Glomerular endothelial cell (primary cell): ENCODE measurements around the gene GRAP. TPM values are rescaled to one million over a fixed set of nuclear protein-coding genes. Genes with fewer than 3 reads are reported as not detected.

Source experiments
- DNase-seq: peaks from one replicate; pipeline ENCODE4 v3.0.0-alpha.2; 2011; ENCODE audit warnings: low read depth, low spot score; ENCODE audit errors: extremely low read depth
- total RNA-seq: library from RNA; depleted of rRNA; stranded (reverse); fragments of >200 nt; gene quantifications from 2 replicates; pipeline ENCODE4 v1.2.3, GENCODE V29; 2015

GRAP gene
- total RNA-seq, 1 donor from 2014 or later: 87.3 TPM

DNA sequence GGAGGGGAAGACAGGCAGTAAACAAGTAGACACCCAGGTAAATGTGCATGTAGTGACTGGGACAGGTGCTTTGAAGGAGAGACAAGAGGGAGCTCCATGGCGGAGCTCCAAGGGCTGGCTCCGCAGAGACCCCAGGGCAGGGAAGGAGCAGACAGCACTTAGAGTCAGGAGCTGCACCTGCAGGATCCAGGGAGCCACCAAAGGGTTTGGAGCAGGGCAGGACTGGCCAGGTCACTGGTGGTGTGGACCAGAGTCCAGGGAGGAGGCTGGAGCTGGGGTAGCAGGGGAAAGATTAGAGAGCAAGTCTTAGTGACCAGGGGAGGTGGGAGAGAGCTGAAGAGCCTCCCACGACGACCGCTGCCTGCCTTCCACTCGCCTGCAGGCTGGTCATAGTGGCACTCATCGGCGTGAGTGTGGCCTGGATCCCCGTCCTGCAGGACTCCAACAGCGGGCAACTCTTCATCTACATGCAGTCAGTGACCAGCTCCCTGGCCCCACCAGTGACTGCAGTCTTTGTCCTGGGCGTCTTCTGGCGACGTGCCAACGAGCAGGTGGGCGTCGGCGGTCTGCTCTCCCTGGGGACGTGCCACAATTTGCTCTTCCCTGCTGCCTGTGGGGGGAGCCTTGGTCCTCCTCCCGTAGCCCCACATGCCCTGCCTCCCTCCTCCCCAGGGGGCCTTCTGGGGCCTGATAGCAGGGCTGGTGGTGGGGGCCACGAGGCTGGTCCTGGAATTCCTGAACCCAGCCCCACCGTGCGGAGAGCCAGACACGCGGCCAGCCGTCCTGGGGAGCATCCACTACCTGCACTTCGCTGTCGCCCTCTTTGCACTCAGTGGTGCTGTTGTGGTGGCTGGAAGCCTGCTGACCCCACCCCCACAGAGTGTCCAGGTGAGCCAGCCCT, 27.5 kb downstream of the GRAP start:
- no peak for DNase-seq

DNA sequence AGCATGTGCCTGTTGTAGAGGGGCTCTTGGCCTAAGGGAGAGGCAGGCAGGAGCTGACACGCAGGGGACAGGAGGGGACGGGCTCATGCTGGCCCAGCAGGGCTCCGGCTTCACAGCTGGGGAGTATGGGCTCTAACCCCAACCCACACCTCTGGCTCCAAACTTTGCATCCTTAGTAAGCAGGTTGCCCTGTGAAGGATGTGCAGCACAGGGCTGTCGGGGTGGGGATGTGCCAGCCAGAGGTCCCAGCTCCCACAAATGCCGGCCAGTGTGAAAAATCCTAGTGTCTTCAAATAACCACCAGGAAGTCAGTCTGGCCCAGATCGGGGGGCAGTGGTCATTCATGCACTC, 28.2 kb downstream of the GRAP start:
- no peak for DNase-seq

DNA sequence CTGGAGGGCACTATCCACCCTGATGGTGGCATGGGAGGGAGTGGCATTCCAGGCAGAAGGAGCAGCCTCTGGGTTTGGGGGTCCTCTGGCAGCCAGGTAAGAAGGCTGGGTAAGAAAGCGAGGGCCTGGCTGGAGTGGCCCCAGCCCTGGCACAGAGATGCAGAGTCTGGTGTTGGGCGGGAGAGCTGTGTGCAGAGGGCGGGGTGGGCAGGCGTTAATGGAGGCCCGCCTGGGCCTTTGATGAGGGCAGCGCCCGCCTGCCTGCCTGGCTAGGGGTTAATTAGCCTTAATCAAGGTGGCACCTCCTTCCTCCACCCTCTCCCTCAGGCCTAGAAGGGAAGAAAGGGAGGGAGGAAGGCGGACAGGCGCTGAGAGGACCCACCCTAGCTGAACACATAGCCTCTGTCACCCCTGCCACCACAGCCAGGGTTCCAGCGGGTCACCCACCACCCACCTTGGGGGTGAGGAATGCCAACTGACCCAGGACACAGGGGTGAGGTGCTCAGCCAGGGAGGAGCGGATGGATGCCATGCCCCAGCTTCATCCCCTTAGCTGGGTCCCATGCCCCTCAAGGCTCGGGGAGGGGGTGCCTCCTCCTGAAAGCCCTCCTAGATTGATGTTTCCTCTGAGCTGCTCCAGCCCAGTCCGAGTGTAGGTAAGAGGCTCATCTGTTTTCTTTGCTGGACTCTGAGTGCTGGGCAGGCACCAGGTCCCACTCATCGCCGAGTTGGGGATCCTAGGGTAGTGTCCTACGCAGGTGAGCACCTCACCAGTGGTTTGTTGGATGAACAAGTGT, 28.8 kb downstream of the GRAP start:
- no peak for DNase-seq

GRCh38 chr17:19017401-19017800, 29.4 kb downstream of the GRAP start:
- no peak for DNase-seq

DNA sequence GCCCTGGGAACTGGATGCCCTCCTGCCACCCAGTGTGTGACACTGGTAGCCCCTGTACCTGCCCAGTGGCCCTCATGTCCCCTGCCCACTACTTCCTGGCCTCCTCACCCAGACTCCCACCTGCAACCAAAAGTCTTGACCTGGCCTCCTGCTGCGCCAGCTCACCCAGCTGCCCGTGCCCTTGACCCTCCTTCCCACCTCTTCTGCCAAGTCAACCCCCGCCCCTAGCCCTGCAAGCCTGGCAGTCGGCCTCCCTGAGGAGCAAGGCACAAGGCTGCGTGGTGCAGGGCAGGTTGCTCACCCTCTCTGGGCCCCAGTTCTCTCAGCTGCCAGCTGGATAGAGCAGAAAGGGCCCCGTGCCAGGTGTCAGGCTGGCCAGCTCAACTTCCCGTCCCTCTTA, 29.9 kb downstream of the GRAP start:
- DNase-seq: no peak

DNA sequence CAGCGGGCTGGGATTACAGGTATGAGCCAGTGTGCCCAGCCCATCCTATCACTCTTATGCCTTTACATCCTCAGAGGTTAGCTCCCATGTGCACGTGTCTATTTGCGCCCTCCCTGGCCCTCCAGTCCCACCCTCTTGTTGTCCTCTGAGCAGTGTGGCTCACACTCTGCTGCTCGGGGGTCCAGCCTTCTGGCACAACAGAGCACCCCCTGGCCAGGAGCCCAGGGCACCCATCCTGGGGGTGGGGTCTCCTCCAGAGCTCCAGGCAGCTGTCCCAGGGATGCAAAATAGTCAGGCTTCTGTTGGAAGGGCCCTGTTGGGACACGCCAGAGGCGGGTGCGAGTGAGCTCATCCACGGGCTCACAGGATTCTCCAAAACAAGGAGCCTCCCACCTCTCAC, 30.5 kb downstream of the GRAP start:
- no peak for DNase-seq

DNA sequence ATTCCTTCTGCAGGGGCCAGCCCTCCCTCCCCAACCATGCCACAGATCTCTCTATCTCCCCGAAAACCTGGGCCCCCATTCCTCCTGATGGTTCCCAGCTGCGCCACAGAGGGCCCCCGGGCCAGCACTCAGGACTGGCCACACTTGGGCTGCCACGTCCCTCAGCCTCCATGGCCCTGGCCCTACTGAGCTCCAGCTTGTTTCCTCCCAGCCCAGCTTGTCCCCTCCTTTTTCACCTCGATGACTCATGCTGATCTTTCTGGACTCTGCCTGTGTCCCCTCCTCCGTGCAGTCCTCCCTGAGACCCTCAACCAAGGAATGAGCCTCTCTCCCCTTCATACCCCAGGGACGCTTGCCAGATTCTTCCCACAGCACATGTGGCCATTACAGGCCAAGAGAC, 31.3 kb downstream of the GRAP start:
- DNase-seq: no peak

- no peak for DNase-seq
These were observed 32.0 kb downstream of the GRAP start for GRCh38 chr17:19014628-19015215.

DNA sequence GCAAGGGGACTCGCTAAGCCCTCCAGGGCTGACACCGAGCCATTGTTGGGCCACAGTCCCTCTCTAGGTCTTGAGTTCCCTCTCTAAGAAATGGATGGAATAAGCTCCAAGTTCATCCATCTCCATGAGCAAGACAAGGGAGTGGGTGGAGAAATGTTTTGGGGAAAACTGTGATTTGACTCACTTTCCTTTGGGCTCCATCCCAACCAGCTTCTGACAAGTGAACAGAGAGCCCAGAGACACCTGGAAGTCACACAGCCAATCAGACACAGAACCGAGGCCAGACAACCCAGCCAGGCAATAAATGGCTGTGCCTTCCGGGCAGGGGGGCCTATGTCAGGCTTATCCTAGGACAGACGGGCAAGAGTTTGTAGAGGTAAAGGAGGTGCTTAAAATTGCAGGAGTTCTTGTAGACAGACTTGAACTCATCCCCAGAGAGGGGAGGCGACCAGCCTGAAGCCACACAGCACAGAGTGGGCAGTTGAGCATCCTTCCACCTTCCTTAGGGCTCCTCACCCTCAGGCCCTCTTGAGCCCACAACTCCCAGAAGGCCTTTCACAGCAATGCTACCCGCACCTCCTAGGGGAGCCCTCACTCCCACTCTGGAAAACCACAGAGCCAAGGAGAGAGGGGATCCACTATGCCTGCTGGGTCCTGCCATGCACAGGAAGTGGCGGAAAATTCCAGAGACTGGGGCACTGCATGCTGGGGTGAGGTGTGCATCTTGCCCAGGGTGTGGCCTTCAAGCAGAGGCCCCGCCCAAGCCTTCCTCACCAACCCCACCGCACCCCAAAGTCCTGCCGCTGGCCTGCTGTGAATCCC, 32.7 kb downstream of the GRAP start:
- DNase-seq: no peak

DNA sequence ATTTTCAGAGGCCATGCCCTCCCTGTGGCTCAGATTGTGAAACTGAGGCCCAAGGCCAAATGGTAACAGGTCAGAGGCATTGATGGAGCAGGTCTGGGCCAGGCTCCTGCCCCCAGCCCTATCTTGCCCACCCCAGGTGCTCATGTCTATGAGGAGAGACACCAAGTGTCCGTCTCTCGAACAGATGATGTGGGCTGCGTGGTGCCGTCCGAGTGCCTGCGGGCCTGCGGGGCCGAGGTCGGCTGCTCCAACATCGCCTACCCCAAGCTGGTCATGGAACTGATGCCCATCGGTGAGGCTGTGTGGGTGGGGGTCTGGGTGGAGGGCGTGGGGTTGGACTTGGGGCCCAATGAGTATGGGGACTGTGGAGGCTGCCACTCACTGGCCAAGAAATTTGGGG, 33.5 kb downstream of the GRAP start:
- no peak for DNase-seq

DNA sequence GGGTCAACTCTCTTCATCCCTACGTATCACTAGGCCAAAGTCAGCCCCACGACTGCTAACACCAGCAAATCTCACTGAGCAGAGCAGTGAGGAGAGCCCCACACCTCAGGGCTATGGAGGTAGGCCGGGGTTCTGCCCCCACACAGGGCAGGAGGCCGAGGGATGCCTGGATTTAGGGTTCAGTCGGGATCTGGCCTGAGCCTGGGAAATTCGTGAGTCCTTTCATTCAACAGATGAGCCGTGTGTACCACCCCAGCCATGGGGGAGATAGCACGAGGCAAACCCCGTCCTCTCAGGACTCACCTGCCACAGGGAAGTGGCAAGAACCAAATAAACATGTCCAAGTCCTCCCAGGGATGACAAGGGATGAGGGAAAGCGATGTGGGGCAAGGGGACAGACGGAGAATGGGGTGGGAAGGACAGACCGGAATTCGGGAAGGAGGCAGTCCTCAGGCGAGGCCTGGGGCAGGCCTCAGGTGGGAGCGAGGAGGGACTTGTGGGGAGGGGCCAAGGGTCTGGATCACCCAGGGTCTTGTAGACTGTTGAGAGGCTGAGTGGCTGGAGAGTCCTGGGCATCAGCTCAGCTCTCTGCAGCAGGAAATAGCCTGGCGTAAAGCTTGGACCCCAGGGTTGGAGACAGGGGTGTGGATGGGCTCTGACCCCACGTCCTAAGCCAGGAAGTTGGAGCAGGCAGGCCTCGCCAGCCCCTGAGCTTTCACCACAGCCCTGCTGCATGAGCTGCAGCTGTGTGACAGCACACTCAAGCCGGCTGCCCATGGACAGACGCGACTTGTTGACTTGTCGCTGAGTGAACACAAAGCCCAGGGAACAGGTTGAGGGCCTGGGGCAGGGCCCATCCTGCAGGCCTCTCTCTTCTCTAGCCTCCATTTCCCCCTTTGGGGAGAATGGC, 34.3 kb downstream of the GRAP start:
- DNase-seq: no peak

DNA sequence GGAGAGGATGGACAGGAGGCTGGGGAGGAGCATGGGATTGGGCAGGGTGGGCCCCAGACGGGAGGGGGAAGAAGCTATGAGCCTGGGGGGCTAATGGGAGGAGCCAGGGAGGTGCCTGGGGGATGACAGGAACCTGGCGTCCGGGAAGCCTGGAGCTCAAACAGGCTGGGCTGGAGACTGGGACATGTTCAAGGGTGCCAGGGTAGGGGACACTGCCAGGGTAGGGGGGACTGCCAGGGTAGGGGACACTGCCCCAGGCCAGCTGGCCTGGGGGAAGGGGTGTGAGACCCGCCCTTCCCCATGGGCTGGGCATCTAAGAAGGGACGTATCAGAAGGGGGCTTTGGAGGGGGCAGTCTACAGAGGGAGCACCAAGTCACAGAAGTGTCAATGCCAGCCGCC, 35.2 kb downstream of the GRAP start:
- no peak for DNase-seq

DNA sequence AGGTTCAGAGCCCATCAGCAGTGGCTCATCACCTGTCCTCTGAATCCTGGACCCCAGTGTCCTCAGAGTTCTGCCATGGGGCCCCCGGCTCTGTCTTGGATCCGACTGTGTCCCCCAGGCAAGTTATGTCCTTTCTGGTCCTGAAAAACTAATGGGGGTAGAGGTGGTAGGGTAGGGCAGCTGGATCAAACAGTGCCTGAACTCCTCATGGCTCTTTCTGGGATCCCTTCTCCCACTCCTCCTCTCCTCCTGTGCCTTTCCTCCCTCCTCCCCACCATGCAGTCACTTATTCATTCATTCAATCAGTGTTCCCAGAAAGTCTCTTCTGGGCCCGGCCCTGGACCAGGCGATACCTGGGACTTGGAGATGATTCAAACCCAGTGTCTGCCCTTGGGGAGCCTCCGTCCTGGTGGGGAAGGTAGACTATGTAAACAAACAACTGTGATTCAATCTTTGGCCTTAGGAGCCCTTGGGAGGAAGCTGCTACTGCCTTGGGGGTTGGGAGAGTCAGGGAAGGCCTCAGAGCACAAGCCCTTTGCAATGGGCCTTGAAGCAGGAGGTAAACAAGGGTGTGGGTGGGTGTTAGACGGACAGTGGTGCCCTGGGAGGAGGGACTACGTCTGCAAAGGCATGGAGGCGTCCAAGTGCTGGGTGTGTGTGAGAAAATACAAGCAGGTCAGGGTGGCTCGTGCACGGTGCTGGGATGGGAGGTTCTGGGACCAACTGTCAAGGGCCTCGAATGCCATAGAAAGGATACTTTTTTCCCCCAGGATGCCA, 35.8 kb downstream of the GRAP start:
- DNase-seq: no peak

- DNase-seq: no peak
These were observed 36.8 kb downstream of the GRAP start for GRCh38 chr17:19009970-19010369.

- DNase-seq: no peak
These were observed 40.1 kb downstream of the GRAP start for GRCh38 chr17:19006698-19007097.

- DNase-seq: no peak
These were observed 40.8 kb downstream of the GRAP start for GRCh38 chr17:19005789-19006430.

GRCh38 chr17:19005137-19005773, 41.5 kb downstream of the GRAP start:
- DNase-seq: no peak
